Measurements from ENCODE around the gene MOV10.

Gene MOV10

GRCh38 chr1:112678605-112679004 is 4.1 kb downstream of the MOV10 start:
- DNase-seq (ENCODE audit: low read depth), result no peak
- no peak for TF ChIP-seq CTCF (conservative IDR thresholded peaks at IDR 0.05; ENCODE audit: low read depth, low read length)
- no peak overlapping the region for H3K4me3 ChIP-seq (ENCODE audit: low read length)

- no peak for DNase-seq (ENCODE audit: low read depth)
- no peak for TF ChIP-seq CTCF (conservative IDR thresholded peaks at IDR 0.05; ENCODE audit: low read depth, low read length)
- H3K4me3 ChIP-seq (ENCODE audit: low read length), result no peak overlapping the region
These were observed 11.5 kb downstream of the MOV10 start for GRCh38 chr1:112685913-112686312.

- no peak for TF ChIP-seq CTCF (conservative IDR thresholded peaks at IDR 0.05; ENCODE audit: low read depth, low read length)
- no peak for DNase-seq (ENCODE audit: low read depth)
- no peak overlapping the region for H3K4me3 ChIP-seq (ENCODE audit: low read length)
These were observed 12.0 kb downstream of the MOV10 start for GRCh38 chr1:112686417-112686816.

GRCh38 chr1:112686835-112687234 is 12.4 kb downstream of the MOV10 start:
- no peak for DNase-seq (ENCODE audit: low read depth)
- TF ChIP-seq CTCF (conservative IDR thresholded peaks at IDR 0.05; ENCODE audit: low read depth, low read length), result no peak
- H3K4me3 ChIP-seq (ENCODE audit: low read length), result no peak overlapping the region

- TF ChIP-seq CTCF (conservative IDR thresholded peaks at IDR 0.05; ENCODE audit: low read depth, low read length), result no peak
- H3K4me3 ChIP-seq (ENCODE audit: low read length), result no peak overlapping the region
- no peak for DNase-seq (ENCODE audit: low read depth)
These were observed 12.9 kb downstream of the MOV10 start for GRCh38 chr1:112687361-112687760.

GRCh38 chr1:112687785-112688496 is 13.5 kb downstream of the MOV10 start:
- no peak overlapping the region for H3K4me3 ChIP-seq (ENCODE audit: low read length)
- no peak for DNase-seq (ENCODE audit: low read depth)
- TF ChIP-seq CTCF (conservative IDR thresholded peaks at IDR 0.05; ENCODE audit: low read depth, low read length), result no peak

- no peak for DNase-seq (ENCODE audit: low read depth)
- no peak for TF ChIP-seq CTCF (conservative IDR thresholded peaks at IDR 0.05; ENCODE audit: low read depth, low read length)
- H3K4me3 ChIP-seq (ENCODE audit: low read length), result no peak overlapping the region
These were observed 14.3 kb downstream of the MOV10 start for GRCh38 chr1:112688781-112689193.

Measured in retinal pigment epithelial cell (primary cell).